HepG2 (cell line): Measurements from ENCODE around the gene RPS6KA5. TPM values are rescaled to one million over a fixed set of nuclear protein-coding genes. Genes with fewer than 3 reads are reported as not detected.

Source experiments
- ATAC-seq: fragments of 200-7000 bp; cut with Tn5 transposase; 3 replicates; pipeline ENCODE4 v1.9.1; 2020; ENCODE audit warnings: mild to moderate bottlenecking, moderate library complexity
- BruUV-seq: library from RNA; stranded (reverse); fragments of 400-500 nt; replicated peaks from 2 replicates; lab custom pipeline; 2021; lab: Mats Ljungman, UMichigan
- CTCF ChIA-PET: fragments of 300-600 bp; formaldehyde crosslinking; extraction: SDS; loops from one replicate; lab custom pipeline; 2021; ENCODE audit warnings: low total read pairs, inconsistent platforms, low intra/inter-chr PET ratio; lab: Yijun Ruan, JAX
- POLR2A ChIA-PET: fragments of 350-600 bp; sonication (Branson Sonifier 250); formaldehyde crosslinking; loops from one replicate; lab custom pipeline; 2020; ENCODE audit warnings: antibody characterized with exemption, inconsistent platforms; lab: Yijun Ruan, JAX
- DNase-seq: peaks from one replicate; pipeline ENCODE4 v3.0.0-alpha.2; 2015; ENCODE audit warnings: low spot score
- FAIRE-seq: peaks from 3 replicates; lab custom pipeline; 2011; peaks lifted over from hg19 to GRCh38; lab: Jason Lieb, UNC
- H2AFZ ChIP-seq: one replicate; pipeline ENCODE4 v1.6.1; 2011; ENCODE audit warnings: low read length, inconsistent platforms
- H3K27ac ChIP-seq: fragments of 300-600 bp; 3 replicates; pipeline ENCODE4 v1.8.0; 2011; ENCODE audit warnings: mixed run types, mild to moderate bottlenecking, mixed read lengths, low read length, inconsistent platforms; ENCODE audit not compliant: insufficient read depth; ENCODE audit errors: extremely low read length
- H3K27me3 ChIP-seq, 2 experiments: fragments of 200-600 bp in 1 of 2; 2 replicates in 1 of 2; 3 replicates in 1 of 2; pipeline versions ENCODE4 v1.6.0 to v1.8.0; 2011; ENCODE audit warnings: low read length in 2 of 2, mild to moderate bottlenecking in 2 of 2, moderate library complexity in 2 of 2, inconsistent platforms in 1 of 2; ENCODE audit not compliant: insufficient read depth in 2 of 2, control insufficient read depth in 1 of 2
- H3K36me3 ChIP-seq, 2 experiments: fragments of 200-600 bp in 1 of 2; replicated peaks in 1 of 2; 2 replicates in 1 of 2; 3 replicates in 1 of 2; pipeline versions ENCODE4 v1.5.1 to v1.8.0; 2011; ENCODE audit warnings: low read length in 2 of 2, inconsistent platforms in 1 of 2; ENCODE audit not compliant: insufficient read depth in 2 of 2, control insufficient read depth in 1 of 2
- H3K4me1 ChIP-seq: 2 replicates; pipeline ENCODE4 v1.5.1; 2012; ENCODE audit warnings: low read length, inconsistent platforms; ENCODE audit not compliant: insufficient read depth
- H3K4me2 ChIP-seq: 2 replicates; pipeline ENCODE4 v1.6.0; 2011; ENCODE audit warnings: low read depth, low read length, inconsistent platforms
- H3K4me3 ChIP-seq, 3 experiments: fragments of 200-600 bp in 1 of 3; sonication (generic), shearing (Covaris generic) in 1 of 3; replicated peaks in 1 of 3; 2 replicates each; pipeline ENCODE4 v1.5.1; 2011 to 2016; ENCODE audit warnings: low read length in 3 of 3, inconsistent platforms in 2 of 3, low read depth in 2 of 3, mild to moderate bottlenecking in 2 of 3, control low read depth in 1 of 3, mixed read lengths in 1 of 3; ENCODE audit not compliant: insufficient read depth in 1 of 3
- H3K79me2 ChIP-seq: one replicate; pipeline ENCODE4 v1.6.1; 2011; ENCODE audit warnings: low read length, inconsistent platforms; ENCODE audit not compliant: insufficient read depth
- H3K9ac ChIP-seq: 2 replicates; pipeline ENCODE4 v1.6.0; 2011; ENCODE audit warnings: mild to moderate bottlenecking, low read depth, low read length, inconsistent platforms; ENCODE audit not compliant: insufficient read depth
- H3K9me3 ChIP-seq: 2 replicates; pipeline ENCODE4 v1.5.1; 2012; ENCODE audit warnings: mild to moderate bottlenecking, low read length
- H4K20me1 ChIP-seq: 2 replicates; pipeline ENCODE4 v1.6.0; 2011; ENCODE audit warnings: inconsistent platforms, mild to moderate bottlenecking, low read length, moderate library complexity; ENCODE audit not compliant: insufficient read depth
- CEBPB ChIP-seq: IDR thresholded peaks from 2 replicates; pipeline ENCODE4 v1.6.1; 2011; ENCODE audit warnings: low read depth, low read length, improper control_type of control experiment, borderline replicate concordance
- GABPA ChIP-seq, 2 experiments: IDR thresholded peaks; 2 replicates each; pipeline ENCODE4 v1.6.1; 2011 to 2016; ENCODE audit warnings: low read depth in 2 of 2, low read length in 1 of 2, missing biosample characterization in 1 of 2, missing genetic modification characterization in 1 of 2
- HNF4A ChIP-seq: sonication (generic); formaldehyde crosslinking; IDR thresholded peaks from 2 replicates; pipeline ENCODE4 v1.4.0; 2020; ENCODE audit warnings: missing genetic modification reagents
- HNRNPK ChIP-seq: fragments of 200-400 bp; formaldehyde crosslinking; IDR thresholded peaks from 2 replicates; pipeline ENCODE4 v1.6.1; 2018; ENCODE audit warnings: low read length, low read depth, moderate library complexity, mild to moderate bottlenecking; ENCODE audit not compliant: poor library complexity, severe bottlenecking
- NCOR1 ChIP-seq: fragments of 200-600 bp; sonication (generic); IDR thresholded peaks from 2 replicates; pipeline ENCODE4 v1.7.0; 2017; ENCODE audit warnings: antibody characterized with exemption, low read length, borderline replicate concordance
- NR2F2 ChIP-seq: IDR thresholded peaks from 2 replicates; pipeline ENCODE4 v1.6.1; 2012; ENCODE audit warnings: low read depth, inconsistent platforms, borderline replicate concordance
- NR2F6 ChIP-seq, 2 experiments: IDR thresholded peaks; 2 replicates each; pipeline ENCODE4 v1.6.1; 2016; ENCODE audit warnings: antibody characterized with exemption in 1 of 2, mild to moderate bottlenecking in 1 of 2
- PPARG ChIP-seq: conservative IDR thresholded peaks from 2 replicates; pipeline ENCODE4 v1.6.1; 2016; ENCODE audit warnings: missing biosample characterization, missing genetic modification reagents
- SAFB2 ChIP-seq: sonication (generic); formaldehyde crosslinking; IDR thresholded peaks from 2 replicates; pipeline ENCODE4 v1.5.1; 2020; ENCODE audit warnings: missing genetic modification reagents, low read depth, mild to moderate bottlenecking, borderline replicate concordance
- TP53 ChIP-seq: sonication (generic); formaldehyde crosslinking; conservative IDR thresholded peaks from 2 replicates; pipeline ENCODE4 v1.4.0; 2020; ENCODE audit warnings: missing genetic modification reagents
- ZBTB3 ChIP-seq: sonication (generic); formaldehyde crosslinking; IDR thresholded peaks from 2 replicates; pipeline ENCODE4 v1.4.0; 2020; ENCODE audit warnings: low read depth, mild to moderate bottlenecking, moderate library complexity, missing genetic modification reagents, borderline replicate concordance
- ZC3H13 ChIP-seq: sonication (generic); formaldehyde crosslinking; IDR thresholded peaks from 2 replicates; pipeline ENCODE4 v1.8.1; 2023; ENCODE audit warnings: mild to moderate bottlenecking, missing genetic modification reagents, moderate library complexity
- ZNF331 ChIP-seq: sonication (generic); formaldehyde crosslinking; IDR thresholded peaks from 2 replicates; pipeline ENCODE4 v1.4.0; 2020; ENCODE audit warnings: missing genetic modification reagents
- in situ Hi-C: cut with HindIII; loops from 2 replicates; pipeline ENCODE4 v1.10.0; 2017; ENCODE audit warnings: low pct_unique_long_range_greater_than_20kb; ENCODE audit not compliant: extremely low pct_ligation_motif_present
- intact Hi-C: fragments of 100-400 bp; cut with micrococcal nuclease; formaldehyde crosslinking; loops from one replicate; pipeline ENCODE4 v1.10.0; 2022; ENCODE audit not compliant: unreplicated experiment
- polyA plus RNA-seq, 8 experiments: library from polyadenylated mRNA; depleted of rRNA in 3 of 8; stranded (reverse) in 7 of 8; unstranded in 1 of 8; fragments of >200 nt; fragmentation: Illumina TruSeq in 4 of 8; extraction: Trizol in 4 of 8; gene quantifications; 2 replicates each; pipeline versions ENCODE4 v1.2.1 to v1.2.3, GENCODE V29; 2011 to 2016; ENCODE audit warnings: low read depth in 4 of 8, missing spikeins in 1 of 8, mixed read lengths in 1 of 8; ENCODE audit not compliant: insufficient read depth in 1 of 8
- total RNA-seq, 5 experiments: library from RNA; depleted of rRNA; stranded (reverse); fragments of >200 nt; fragmentation: Illumina TruSeq; extraction: Trizol; gene quantifications; 2 replicates each; pipeline ENCODE4 v1.2.3, GENCODE V29; 2016; ENCODE audit warnings: low read depth in 1 of 5
- TF ChIP-seq, protein P1 (sequence below): sonication (generic); formaldehyde crosslinking; IDR thresholded peaks from 2 replicates; pipeline ENCODE4 v1.4.0; 2020; ENCODE audit warnings: missing genetic modification reagents, mild to moderate bottlenecking, borderline replicate concordance
- TF ChIP-seq, protein P2 (sequence below): sonication (generic); formaldehyde crosslinking; IDR thresholded peaks from 2 replicates; pipeline ENCODE4 v1.4.0; 2020; ENCODE audit warnings: mild to moderate bottlenecking, missing genetic modification reagents

The RPS6KA5 gene
- total and polyA plus RNA-seq, 2 of the 13 experiments (the other 11 are each of a cell fraction or from before 2014, with no cell fraction given) = 0.50 to 0.58 TPM

DNA sequence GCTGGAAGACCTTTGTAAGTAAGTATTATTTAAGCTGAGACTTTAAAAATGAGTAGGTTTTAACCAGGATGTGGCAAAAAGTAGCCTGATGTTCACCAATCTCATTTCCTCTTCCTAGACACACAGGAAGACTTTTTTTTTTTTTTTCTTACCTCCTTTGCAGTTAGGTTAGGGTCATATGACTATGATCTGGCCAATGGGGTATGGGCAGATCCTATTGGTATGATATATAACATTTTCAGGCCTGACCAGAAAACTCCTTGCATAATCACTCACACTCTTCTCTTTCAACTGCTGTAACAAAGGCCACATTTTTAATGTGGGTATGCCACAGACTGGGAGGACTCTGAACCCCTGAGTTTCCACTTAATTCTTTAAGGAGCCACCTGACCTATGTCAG lies 2.7 kb upstream of the RPS6KA5 start:
- Histone ChIP-seq H3K9ac (no peak overlapping the region), H3K27ac (no peak overlapping the region), H3K36me3 (no peaks in the 10 kb centered on the region), H3K9me3 (no peaks in the 10 kb centered on the region), H3K4me1 (peaks cover 40% of the 10 kb centered on the region)
- ChIA-PET POLR2A (no interaction called here), CTCF (no interaction called here)
- no TSS peak for BruUV-seq
- in situ Hi-C loops = no loop called here
- no peak for ATAC-seq
- TF ChIP-seq ZC3H13 = no peak
- no peak for TF ChIP-seq ZBTB3 (CRISPR knock-in tag)
- TF ChIP-seq, protein P1, sequence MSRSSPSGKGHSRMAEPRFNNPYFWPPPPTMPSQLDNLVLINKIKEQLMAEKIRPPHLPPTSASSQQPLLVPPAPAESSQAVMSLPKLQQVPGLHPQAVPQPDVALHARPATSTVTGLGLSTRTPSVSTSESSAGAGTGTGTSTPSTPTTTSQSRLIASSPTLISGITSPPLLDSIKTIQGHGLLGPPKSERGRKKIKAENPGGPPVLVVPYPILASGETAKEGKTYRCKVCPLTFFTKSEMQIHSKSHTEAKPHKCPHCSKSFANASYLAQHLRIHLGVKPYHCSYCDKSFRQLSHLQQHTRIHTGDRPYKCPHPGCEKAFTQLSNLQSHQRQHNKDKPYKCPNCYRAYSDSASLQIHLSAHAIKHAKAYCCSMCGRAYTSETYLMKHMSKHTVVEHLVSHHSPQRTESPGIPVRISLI (CRISPR knock-in tag) = peak; percentile 25; the same call in 1 of the 2 replicates
- no peak for TF ChIP-seq NR2F2
- no peak for TF ChIP-seq HNRNPK
- TF ChIP-seq GABPA (IDR thresholded peaks at IDR 0.05; ENCODE audit: low read depth, low read length) = no peak
- peak; percentile 66 for TF ChIP-seq GABPA (CRISPR knock-in tag; IDR thresholded peaks at IDR 0.05; ENCODE audit: low read depth)
- no peak for TF ChIP-seq HNF4A (CRISPR knock-in tag)
- TF ChIP-seq, protein P2, sequence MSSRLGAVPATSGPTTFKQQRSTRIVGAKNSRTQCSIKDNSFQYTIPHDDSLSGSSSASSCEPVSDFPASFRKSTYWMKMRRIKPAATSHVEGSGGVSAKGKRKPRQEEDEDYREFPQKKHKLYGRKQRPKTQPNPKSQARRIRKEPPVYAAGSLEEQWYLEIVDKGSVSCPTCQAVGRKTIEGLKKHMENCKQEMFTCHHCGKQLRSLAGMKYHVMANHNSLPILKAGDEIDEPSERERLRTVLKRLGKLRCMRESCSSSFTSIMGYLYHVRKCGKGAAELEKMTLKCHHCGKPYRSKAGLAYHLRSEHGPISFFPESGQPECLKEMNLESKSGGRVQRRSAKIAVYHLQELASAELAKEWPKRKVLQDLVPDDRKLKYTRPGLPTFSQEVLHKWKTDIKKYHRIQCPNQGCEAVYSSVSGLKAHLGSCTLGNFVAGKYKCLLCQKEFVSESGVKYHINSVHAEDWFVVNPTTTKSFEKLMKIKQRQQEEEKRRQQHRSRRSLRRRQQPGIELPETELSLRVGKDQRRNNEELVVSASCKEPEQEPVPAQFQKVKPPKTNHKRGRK (CRISPR knock-in tag) = no peak
- TF ChIP-seq SAFB2 = no peak
- peak; percentile 2; the same call in 1 of the 2 replicates for TF ChIP-seq CEBPB
- TF ChIP-seq NCOR1 = no peak
- no peak for TF ChIP-seq ZNF331 (CRISPR knock-in tag)
- TF ChIP-seq NR2F6 (IDR thresholded peaks at IDR 0.05) = no peak
- TF ChIP-seq NR2F6 (CRISPR knock-in tag; IDR thresholded peaks at IDR 0.05) = no peak
- no peak for TF ChIP-seq PPARG (CRISPR knock-in tag)
- TF ChIP-seq TP53 (CRISPR knock-in tag) = no peak
- TF ChIP-seq, all 625 proteins: peak for 3
- DNase-seq (peak; percentile 16), FAIRE-seq (no peak)
- Histone ChIP-seq H4K20me1 (no peaks in the 10 kb centered on the region), H2AFZ (no peak overlapping the region), H3K4me3 (no peak overlapping the region), H3K4me2 (peak overlapping the region; percentile 43), H3K27me3 (no peaks in the 10 kb centered on the region), H3K79me2 (no peaks in the 10 kb centered on the region)
- intact Hi-C loops = loop anchor here (5.0 to 10.0 kb wide), 3 partner anchors 112 to 1044 kb away; partner anchors contain the start of gene ATXN3
